DND-41 (cell line): ENCODE results near the gene IQCF6.

ENCODE experiments used
- CTCF ChIP-seq: IDR thresholded peaks from 2 replicates; pipeline ENCODE4 v1.5.1; 2012; ENCODE audit warnings: borderline replicate concordance, low read length, moderate library complexity, mild to moderate bottlenecking; ENCODE audit not compliant: poor library complexity, severe bottlenecking; ENCODE audit errors: extremely low read depth
- EZH2 ChIP-seq: IDR thresholded peaks from 3 replicates; pipeline ENCODE4 v1.6.1; 2012; ENCODE audit warnings: borderline replicate concordance, low read depth, mild to moderate bottlenecking, moderate library complexity, low read length, inconsistent platforms; ENCODE audit not compliant: severe bottlenecking

GRCh38 chr3:51814034-51814433 lies 35.0 kb upstream of the IQCF6 start:
- TF ChIP-seq CTCF: no peak
- TF ChIP-seq EZH2: no peak
